Stimulated activated CD8-positive, alpha-beta memory T cell treated with anti-CD3 and anti-CD28 coated beads, Interleukin-12 subunit alpha, Interleukin-12 subunit beta, amount 100 ng/mL, for 1 hour (primary cell): ENCODE data around the gene LGALS14.
"Not testable (repeated sequence)": the region's sequence is repeated elsewhere in the genome, so short reads cannot be mapped to it uniquely, and the experiment has no call there.

Source experiments
- DNase-seq: peaks from one replicate; pipeline ENCODE4 v3.0.0-alpha.2; 2020; ENCODE audit warnings: low read depth

Gene LGALS14

DNA sequence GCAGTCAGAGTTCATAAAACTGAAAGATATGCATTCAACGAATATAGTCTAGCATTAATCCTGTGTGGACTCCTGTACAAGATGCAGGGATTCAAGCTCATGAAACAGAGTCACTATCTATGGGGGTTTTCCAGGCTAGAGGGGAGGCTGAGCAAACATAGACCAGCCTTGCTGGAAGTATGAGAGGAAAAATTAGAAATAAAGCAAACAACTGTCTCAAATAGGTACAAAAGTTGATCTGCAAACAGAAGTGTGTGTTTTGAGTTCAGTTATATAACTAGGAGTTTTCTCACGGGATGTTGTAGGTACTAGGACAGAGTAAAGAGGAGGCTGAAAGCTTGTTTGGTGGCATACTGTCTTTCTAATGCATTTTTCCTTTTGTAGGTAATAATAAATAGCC, 8.5 kb upstream of the LGALS14 start:
- DNase-seq: no peak

GRCh38 chr19:39696387-39696786, 7.9 kb upstream of the LGALS14 start:
- DNase-seq: no peak

DNA sequence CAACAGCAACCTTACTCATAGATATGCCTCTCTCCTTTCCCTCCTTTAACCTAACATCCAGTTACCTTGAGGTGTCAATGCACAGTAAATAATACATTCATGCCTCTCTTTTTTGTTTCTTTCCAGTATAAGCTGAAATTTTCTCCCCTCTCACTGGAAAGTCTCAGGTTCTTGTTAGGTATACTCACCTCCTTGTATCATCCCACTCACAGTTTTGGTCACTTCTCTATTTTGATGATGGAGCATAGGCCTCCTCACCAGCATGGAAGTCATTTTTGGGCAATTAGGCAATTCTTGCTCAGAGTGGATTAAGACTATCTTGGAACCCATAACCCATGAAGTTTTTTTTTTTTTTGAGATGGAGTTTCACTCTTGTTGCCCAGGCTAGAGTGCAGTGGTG, 5.7 kb upstream of the LGALS14 start:
- DNase-seq: no peak

- no peak for DNase-seq
Measured at GRCh38 chr19:39701291-39701690, 3.0 kb upstream of the LGALS14 start.

GRCh38 chr19:39705578-39706188, 1.4 kb downstream of the LGALS14 start:
- no peak for DNase-seq

GRCh38 chr19:39708594-39708993, 4.3 kb downstream of the LGALS14 start:
- no peak for DNase-seq

DNA sequence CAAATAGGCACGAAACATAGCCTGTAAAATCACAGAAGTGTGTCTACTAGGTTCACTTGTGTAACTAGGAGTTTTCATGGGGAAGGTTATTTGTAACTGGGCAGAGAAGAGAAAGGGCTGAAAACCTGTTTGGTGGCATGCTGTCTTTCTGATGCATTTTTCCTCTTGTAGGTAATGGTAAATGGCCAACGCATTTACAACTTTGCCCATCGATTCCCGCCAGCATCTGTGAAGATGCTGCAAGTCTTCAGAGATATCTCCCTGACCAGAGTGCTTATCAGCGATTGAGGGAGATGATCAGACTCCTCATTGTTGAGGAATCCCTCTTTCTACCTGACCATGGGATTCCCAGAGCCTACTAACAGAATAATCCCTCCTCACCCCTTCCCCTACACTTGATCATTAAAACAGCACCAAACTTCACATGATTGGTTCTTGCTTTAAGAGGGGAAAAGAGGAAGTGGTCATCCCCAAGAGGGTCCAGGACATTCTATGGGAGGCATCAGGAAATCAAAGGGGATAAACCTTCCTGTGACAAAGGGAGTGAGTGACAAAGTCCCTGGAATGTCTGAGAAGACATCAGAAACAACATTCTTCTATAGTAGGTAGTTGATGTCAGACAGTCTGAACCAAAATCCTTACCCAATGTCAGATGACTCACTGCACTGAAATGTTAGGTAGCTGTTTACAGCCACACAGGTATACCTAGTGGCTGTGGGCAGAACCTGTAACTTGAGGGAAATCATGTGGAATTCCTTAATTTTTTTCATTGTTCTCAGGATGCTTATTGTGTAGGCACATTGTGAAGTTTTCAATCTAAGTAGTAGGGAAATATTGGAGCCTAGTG, 5.0 kb downstream of the LGALS14 start:
- DNase-seq: no peak

DNA sequence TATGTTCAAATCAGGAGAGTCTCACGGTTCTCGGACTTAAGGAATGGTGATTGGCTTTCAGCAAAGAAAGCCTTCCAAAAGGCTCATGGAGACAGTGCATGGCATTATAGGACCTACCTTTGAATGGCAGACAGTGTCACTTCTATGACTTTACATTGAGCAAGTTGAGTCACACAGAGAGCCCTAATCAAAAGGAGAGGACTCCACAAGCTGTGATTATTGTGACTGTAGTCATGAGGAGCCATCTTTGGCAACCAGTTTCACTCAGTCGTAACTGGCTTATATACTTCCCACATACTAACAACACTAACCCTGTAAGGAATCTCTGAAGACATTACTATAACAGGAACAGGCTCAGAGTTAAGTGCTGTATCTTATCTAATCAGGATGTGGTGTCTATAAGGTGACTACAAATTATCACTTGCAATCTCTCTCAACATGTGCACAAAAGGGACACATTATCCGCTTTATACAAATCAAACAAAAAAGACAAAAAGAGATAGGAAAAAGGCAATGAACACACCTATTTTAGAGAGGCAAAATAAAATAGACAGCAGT, 6.1 kb downstream of the LGALS14 start:
- DNase-seq: no peak

DNA sequence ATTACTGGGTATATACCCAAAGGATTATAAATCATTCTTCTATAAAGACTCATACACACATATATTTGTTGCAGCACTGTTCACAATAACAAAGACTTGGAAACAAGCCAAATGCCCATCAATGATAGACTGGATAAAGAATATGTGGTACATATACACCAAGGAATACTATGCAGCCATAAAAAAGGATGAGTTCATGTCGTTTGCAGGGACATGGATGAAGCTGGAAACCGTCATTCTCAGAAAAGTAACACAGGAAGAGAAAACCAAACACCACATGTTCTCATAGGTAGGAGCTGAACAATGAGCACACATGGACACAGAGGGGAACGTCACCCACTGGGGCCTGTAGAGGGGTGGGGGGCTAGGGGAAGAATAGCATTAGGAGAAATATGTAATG, 15.9 kb downstream of the LGALS14 start:
- DNase-seq: not testable (repeated sequence)

- no peak for DNase-seq
Measured at GRCh38 chr19:39725995-39726394, 21.7 kb downstream of the LGALS14 start.

- DNase-seq: no peak
Measured at GRCh38 chr19:39727070-39727800, 23.0 kb downstream of the LGALS14 start.

GRCh38 chr19:39728040-39728439, 23.8 kb downstream of the LGALS14 start:
- DNase-seq: no peak

GRCh38 chr19:39729594-39729993, 25.3 kb downstream of the LGALS14 start:
- DNase-seq: no peak

DNA sequence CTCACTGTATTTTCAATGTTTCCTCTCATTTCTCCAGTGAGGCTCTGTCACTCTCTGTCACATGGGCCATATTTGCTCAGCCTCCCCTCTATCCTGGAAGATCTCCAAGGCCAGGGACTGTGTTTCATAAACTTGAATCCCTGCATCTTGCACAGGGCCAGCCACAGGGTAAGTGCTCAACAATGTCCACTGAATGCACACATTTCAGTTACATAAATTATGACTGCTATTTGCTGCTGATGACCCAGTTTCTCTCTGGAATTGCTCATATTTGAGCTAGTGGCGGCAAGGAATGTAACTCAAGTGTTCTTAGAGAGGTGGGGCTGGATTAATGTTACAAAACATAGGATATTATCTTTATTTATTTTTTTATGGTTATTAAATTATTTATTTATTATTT, 27.4 kb downstream of the LGALS14 start:
- DNase-seq: no peak

GRCh38 chr19:39733841-39734240, 29.6 kb downstream of the LGALS14 start:
- no peak for DNase-seq

GRCh38 chr19:39735688-39736087, 31.4 kb downstream of the LGALS14 start:
- no peak for DNase-seq

- DNase-seq: no peak
Measured at GRCh38 chr19:39736088-39736487, 31.8 kb downstream of the LGALS14 start.

DNA sequence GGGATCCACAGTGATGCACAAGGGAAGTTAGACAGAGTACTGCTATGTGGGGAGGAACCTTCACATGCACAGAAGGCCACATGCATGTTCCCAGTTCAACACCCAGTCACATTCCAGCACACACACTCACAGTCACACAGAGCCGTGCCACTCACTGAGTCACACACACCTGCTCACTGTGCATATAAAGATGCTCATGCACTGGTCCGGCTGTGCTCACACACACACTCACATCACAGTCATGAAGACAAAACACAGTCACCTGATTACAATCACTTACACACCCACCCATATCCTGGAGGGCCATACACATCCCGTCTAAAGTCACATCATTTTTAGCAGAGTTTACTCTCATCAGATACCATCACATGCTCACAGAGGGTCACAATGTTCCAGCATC, 33.1 kb downstream of the LGALS14 start:
- DNase-seq: no peak

GRCh38 chr19:39737891-39738290, 33.6 kb downstream of the LGALS14 start, which contains the start of gene CLC:
CLC (minus strand) TSS chr19:39738029; CDS start chr19:39737952, 77 bp downstream.
- no peak for DNase-seq

DNA sequence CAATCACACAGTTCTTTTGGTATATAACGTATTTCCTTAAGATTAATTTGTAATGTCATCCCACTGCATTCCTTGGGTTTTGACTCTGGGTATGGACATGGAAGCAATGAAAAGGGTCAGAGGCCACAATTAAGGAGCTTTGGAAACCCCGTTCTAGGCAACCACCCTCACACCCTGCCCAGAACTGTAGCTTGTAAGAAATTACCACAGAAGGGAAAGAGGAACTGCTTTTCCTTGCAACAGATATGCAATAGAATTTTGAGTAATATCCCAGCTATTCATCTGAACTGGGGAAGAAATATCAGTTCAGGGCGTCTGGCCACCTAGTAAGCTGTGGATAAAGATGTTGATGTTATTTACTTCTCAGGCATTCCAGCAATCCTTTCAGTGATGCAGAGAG, 34.5 kb downstream of the LGALS14 start:
- DNase-seq: no peak

GRCh38 chr19:39740395-39740794, 36.1 kb downstream of the LGALS14 start:
- DNase-seq: no peak

GRCh38 chr19:39745643-39746042, 41.4 kb downstream of the LGALS14 start:
- no peak for DNase-seq
